ENCODE data around the gene ZNF385C. TPM values are rescaled to one million over a fixed set of nuclear protein-coding genes. Genes with fewer than 3 reads are reported as not detected.

The ZNF385C gene
- total RNA-seq, 1 experiment from 2014 or later: 2.8 TPM

GRCh38 chr17:42129109-42129837 is 31.0 kb upstream of the ZNF385C start:
- TF ChIP-seq CTCF (conservative IDR thresholded peaks at IDR 0.05): no peak
- Mint-ChIP-seq H3K9me3 (no peaks in the 10 kb centered on the region), H3K36me3 (ENCODE audit: insufficient read depth in 1 of 3, low read depth in 3 of 3) (peaks cover 20 to 66% (median 54%) of the 10 kb centered on the region in 3 experiments; a peak in 6 of 7 replicates), H3K27ac (peak overlapping the region in 1 of 3 experiments; percentile 24; a peak in 1 of 7 replicates), H3K4me1 (peaks cover 15% of the 10 kb centered on the region in 2 experiments), H3K27me3 (ENCODE audit: low read depth) (no peaks in the 10 kb centered on the region), H3K4me3 (no peak overlapping the region)
- H2BK5ac ChIP-seq (ENCODE audit: insufficient read length, low read length): no peak overlapping the region
- peaks cover 3% of the 10 kb centered on the region for H3K79me1 ChIP-seq (ENCODE audit: insufficient read depth, low read depth, low read length, poor library complexity, severe bottlenecking)
- no peak overlapping the region for H2AFZ ChIP-seq (ENCODE audit: low read length)
- peaks cover 2% of the 10 kb centered on the region; the same call in 1 of the 2 replicates for H3K27me3 ChIP-seq (ENCODE audit: insufficient read depth, low read length)
- H2BK12ac ChIP-seq (ENCODE audit: insufficient read length, low read depth, low read length): no peak overlapping the region
- H3T11ph ChIP-seq (ENCODE audit: low read length): no peak overlapping the region
- H3K4me1 ChIP-seq (ENCODE audit: insufficient read depth, low read length): no peaks in the 10 kb centered on the region
- no peak overlapping the region for H2BK15ac ChIP-seq (ENCODE audit: low read depth, low read length)
- no peak overlapping the region for H3K14ac ChIP-seq (ENCODE audit: insufficient read depth, low read length)
- H3K9me3 ChIP-seq (ENCODE audit: control insufficient read depth, low read depth, low read length): no peaks in the 10 kb centered on the region
- H2AK5ac ChIP-seq (ENCODE audit: insufficient read length, low read length): no peak overlapping the region
- H3K23me2 ChIP-seq (ENCODE audit: insufficient read length, low read depth, low read length, poor library complexity, severe bottlenecking): no peaks in the 10 kb centered on the region
- no peak overlapping the region for H3K4me2 ChIP-seq (ENCODE audit: insufficient read depth, insufficient read length, low read length)
- H2BK120ac ChIP-seq (ENCODE audit: low read depth, low read length, poor library complexity, severe bottlenecking): no peak overlapping the region
- H3K18ac ChIP-seq (ENCODE audit: insufficient read length, low read depth, low read length): no peak overlapping the region
- H3K79me2 ChIP-seq (ENCODE audit: insufficient read depth, low read length): peaks cover 2% of the 10 kb centered on the region; the same call in 1 of the 2 replicates
- no peak overlapping the region for H3K4ac ChIP-seq (ENCODE audit: low read depth, low read length)
- H4K20me1 ChIP-seq (ENCODE audit: control insufficient read depth, insufficient read depth, insufficient read length): no peaks in the 10 kb centered on the region
- no peak for DNase-seq
- H3K9ac ChIP-seq (ENCODE audit: extremely low read depth, insufficient read length, low read length): no peak overlapping the region
- no peak overlapping the region for H4K91ac ChIP-seq (ENCODE audit: insufficient read length, low read depth, low read length)
- H3K23ac ChIP-seq (ENCODE audit: insufficient read length, low read depth, low read length): no peak overlapping the region
- WGBS (ENCODE audit: extremely low coverage, insufficient read length, low lambda C conversion rate): no CpG with 5 or more reads among the region's 8 CpGs
- H4K8ac ChIP-seq (replicated peaks; ENCODE audit: insufficient read length, low read depth, low read length): no peak overlapping the region
- H4K5ac ChIP-seq (ENCODE audit: insufficient read length, low read depth, low read length): no peak overlapping the region
- no peak overlapping the region for H2BK20ac ChIP-seq (ENCODE audit: low read depth, low read length, poor library complexity, severe bottlenecking)
- H3K56ac ChIP-seq (ENCODE audit: insufficient read length, low read depth, low read length): no peak overlapping the region
- no peak overlapping the region for H3K27ac ChIP-seq (ENCODE audit: insufficient read length, low read depth, low read length)

All from H9 (cell line).